GM13976 (cell line): ENCODE measurements around the gene APMAP.

Experiments used
- DNase-seq: peaks from one replicate; pipeline ENCODE4 v3.0.0; 2012; ENCODE audit warnings: low spot score
- in situ Hi-C: fragments of 300-500 bp; cut with MboI; formaldehyde crosslinking; loops from one replicate; pipeline ENCODE4 v1.12.0; 2022; ENCODE audit warnings: low sequenced_read_pairs, mixed read lengths, inconsistent platforms; ENCODE audit not compliant: unreplicated experiment
- TF ChIP-seq, protein P1 (sequence below): IDR thresholded peaks from 2 replicates; pipeline ENCODE4 v1.5.1; 2012; ENCODE audit warnings: borderline replicate concordance, mild to moderate bottlenecking; ENCODE audit not compliant: insufficient read depth; ENCODE audit errors: extremely low read depth, missing control alignments, control extremely low read depth

The APMAP gene

DNA sequence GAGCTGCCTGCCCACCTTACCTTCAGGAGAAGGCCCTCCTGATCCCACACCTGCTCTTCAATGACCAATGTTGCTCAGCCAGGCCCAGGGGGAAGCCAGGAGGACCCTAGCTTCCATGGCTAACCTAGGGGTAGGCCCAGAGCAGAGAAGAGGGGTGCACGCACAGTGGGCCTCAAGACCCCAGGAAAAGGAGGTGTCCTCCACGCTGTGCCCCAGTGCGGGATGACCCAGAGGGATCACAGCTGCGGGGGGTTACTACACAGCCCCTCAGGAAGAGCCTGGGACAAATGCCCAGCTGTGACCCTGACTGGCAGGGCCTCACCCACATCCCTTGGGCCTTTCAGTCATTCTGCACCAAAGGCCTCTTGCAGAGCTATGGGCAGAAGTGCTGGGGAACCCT, 31.6 kb upstream of the APMAP start:
- in situ Hi-C loops = no loop called here
- DNase-seq = no peak
- TF ChIP-seq, protein P1, sequence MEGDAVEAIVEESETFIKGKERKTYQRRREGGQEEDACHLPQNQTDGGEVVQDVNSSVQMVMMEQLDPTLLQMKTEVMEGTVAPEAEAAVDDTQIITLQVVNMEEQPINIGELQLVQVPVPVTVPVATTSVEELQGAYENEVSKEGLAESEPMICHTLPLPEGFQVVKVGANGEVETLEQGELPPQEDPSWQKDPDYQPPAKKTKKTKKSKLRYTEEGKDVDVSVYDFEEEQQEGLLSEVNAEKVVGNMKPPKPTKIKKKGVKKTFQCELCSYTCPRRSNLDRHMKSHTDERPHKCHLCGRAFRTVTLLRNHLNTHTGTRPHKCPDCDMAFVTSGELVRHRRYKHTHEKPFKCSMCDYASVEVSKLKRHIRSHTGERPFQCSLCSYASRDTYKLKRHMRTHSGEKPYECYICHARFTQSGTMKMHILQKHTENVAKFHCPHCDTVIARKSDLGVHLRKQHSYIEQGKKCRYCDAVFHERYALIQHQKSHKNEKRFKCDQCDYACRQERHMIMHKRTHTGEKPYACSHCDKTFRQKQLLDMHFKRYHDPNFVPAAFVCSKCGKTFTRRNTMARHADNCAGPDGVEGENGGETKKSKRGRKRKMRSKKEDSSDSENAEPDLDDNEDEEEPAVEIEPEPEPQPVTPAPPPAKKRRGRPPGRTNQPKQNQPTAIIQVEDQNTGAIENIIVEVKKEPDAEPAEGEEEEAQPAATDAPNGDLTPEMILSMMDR = no peak

DNA sequence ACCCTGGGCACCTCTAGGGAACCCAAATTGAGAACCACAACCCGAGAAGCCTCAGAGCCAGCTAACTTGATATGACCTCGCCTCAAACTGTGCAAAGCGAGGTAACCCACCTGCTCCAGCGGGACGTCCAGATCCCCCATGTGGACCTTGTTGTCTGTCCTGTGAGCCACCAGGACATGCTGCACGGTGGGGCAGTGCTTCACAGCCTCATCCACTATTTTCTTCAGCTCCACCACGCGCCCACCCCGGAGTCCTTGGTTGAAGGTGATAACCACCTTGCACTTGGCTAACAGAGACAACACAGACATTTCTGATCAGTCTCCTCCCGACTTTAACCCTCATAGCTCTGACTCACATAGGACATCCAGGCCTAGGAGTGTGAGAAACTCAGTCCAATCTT, 30.8 kb upstream of the APMAP start:
- TF ChIP-seq, protein P1 = no peak
- no peak for DNase-seq
- in situ Hi-C loops = no loop called here

DNA sequence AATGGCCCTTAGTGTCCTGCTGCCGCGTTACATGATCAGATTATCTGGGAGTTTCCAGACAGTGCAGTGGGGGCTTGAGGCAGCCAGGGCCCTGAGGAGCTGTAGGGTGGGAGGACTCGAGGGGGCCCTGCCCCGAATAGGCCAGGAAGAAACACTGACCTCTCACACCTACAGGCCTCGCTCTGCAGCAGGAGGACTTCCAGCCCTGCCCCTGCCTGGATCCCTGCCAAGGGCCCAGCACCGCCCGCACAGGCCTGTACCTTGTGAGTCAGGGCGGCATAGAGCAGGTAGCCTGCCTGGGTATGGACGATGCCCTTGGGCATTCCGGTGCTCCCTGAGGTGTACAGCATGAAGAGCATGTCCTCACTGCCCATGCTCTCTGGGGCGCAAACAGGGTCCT, 30.1 kb upstream of the APMAP start:
- in situ Hi-C loops = no loop called here
- no peak for DNase-seq
- TF ChIP-seq, protein P1 = no peak

DNA sequence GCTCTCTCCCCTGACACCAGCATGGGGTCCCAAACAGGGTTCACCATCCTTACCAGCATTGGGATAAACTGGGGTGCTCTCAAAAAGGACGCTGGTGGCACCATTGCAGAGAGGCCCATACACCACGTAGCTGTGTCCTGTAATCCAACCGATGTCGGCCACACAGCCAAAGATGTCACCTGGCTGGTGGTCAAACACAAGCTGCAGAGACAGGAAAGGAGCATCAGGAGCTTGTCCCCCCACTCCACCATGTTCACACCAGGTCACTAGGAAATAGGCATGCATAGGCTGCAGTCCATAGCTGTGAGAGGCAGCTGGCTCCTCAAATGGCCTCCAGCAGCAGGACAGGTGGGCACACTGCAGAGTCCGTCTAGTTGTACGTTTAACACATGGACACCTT, 28.8 kb upstream of the APMAP start:
- no peak for DNase-seq
- in situ Hi-C loops = no loop called here
- TF ChIP-seq, protein P1 = no peak

DNA sequence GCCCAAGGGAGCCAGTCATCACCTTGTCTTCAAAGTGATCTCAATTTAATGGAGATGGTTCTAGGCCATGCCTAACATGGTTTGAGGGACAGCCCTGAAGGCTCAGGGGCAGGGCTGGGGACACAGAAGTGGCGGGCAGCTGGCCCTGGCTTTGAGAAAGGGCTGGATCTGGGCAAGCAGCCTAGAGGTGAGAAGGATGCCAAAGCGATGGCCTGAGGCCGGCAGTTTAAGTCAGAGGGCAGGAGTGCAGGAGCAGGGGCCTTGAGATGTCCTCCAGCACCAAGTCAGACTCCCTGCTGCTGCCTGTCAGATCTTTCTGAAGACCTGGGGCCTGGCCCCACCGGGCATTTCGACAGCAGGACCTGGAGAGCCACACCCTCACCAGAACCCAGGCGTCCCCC, 28.4 kb upstream of the APMAP start:
- in situ Hi-C loops = no loop called here
- TF ChIP-seq, protein P1 = no peak
- DNase-seq = no peak

DNA sequence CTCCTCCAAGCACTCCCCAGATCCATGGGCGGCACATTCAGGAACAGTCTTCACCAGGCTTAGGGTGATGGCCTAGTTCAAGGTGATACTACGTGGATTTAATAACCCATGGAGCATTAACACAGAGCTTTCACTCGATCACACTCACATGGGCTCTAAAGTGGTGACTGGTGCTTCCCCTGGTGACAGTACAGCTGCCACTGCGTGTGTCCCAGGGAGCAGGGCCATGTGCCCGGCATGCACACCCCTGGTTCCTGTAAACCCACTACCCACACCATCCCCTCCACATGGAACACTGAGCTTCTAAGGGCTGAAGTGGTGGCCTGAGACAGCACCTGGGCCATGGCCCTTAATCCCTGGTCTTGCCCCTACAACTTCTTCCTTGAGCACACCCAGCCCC, 27.8 kb upstream of the APMAP start:
- DNase-seq = no peak
- in situ Hi-C loops = no loop called here
- TF ChIP-seq, protein P1 = no peak
